ENCODE measurements around the gene SH3BGRL3.

Gene SH3BGRL3

DNA sequence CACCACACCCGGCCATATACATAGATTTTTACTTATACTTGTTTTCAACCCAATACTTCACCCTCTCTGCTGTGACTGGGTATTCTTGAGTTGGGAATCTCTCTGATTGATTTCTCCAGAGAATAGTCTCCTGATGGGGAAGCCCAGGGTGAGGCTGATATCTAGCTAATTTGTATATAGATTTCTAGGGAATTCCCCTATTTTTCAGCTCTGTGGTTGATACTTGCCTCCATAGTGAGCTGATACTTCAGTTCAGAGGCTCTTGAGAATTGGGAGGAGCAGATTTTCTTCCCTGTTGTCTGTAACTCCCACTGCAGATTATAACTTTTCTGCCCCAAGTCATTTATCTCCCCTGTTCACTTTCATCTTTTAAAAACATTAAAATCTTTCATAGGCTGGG is 14.5 kb upstream of the SH3BGRL3 start:
- Histone ChIP-seq H3K4me1 (ENCODE audit: insufficient read depth, low read length) (no peaks in the 10 kb centered on the region), H2AFZ (ENCODE audit: low read depth, low read length) (no peak overlapping the region), H3K9me3 (ENCODE audit: low read length) (peaks cover 12% of the 10 kb centered on the region), H3K4me3 (ENCODE audit: low read length) (no peak overlapping the region), H3K27me3 (ENCODE audit: insufficient read depth, low read length) (no peaks in the 10 kb centered on the region), H3K36me3 (ENCODE audit: insufficient read depth, low read length) (peaks cover 51% of the 10 kb centered on the region)

DNA sequence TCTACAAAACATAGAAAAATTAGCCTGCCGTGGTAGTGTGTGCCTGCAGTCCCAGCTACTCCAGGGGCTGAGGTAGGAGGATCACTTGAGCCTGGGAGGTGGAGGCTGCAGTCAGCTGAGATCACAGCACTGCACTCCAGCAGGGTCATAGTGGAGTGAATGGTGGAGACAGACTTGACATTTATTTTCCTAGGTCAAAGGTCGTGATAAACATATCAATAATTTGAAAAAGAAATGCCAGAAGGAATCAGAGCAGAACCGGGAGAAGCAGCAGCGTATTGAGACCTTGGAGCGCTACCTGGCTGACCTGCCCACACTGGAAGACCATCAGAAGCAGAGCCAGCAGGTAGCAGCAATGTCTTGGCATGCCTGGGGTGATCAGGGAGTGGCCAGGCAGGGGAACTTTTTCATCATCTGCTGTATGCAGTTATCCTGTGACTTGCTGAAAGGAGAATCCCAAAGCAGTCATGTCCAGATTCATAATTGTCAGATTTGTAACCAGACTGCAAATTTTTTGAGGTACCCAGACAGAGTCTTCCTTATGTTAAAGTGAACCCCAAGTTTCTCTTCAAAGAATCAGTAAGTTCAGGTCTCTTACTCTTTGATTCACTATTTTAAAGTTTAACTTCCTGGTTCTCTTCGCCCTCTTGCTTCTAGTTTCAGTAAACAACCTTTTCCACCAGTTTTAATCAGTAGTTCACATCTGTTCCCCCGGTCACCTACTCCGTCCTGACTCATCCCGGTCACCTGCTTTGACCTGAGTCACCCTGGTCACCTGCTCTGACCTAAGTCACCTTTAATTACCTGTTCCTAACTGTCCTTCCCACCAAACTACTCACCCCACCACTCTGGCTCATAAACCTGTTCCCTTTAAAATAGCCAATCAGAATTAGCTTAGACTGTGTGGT is 11.3 kb upstream of the SH3BGRL3 start:
- Histone ChIP-seq H3K4me1 (ENCODE audit: insufficient read depth, low read length) (no peaks in the 10 kb centered on the region), H3K27me3 (ENCODE audit: insufficient read depth, low read length) (no peaks in the 10 kb centered on the region), H3K9me3 (ENCODE audit: low read length) (peaks cover 12% of the 10 kb centered on the region), H3K4me3 (ENCODE audit: low read length) (no peak overlapping the region), H2AFZ (ENCODE audit: low read depth, low read length) (no peak overlapping the region), H3K36me3 (ENCODE audit: insufficient read depth, low read length) (peaks cover 57% of the 10 kb centered on the region)

DNA sequence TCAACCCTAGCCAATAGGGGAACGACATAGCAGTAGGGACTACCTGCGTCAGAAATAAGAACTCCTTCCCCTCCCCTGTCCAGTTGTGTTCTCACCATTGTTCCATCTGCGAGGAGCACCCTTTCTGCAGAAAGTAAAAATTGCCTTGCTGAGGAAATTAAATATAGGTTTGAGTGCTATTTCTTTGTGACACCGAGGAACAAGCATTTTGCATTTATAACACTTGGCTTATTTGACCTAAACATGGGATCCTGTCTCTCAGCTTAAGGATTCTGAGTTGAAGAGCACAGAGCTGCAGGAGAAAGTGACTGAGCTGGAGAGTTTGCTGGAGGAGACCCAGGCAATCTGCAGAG is 10.7 kb upstream of the SH3BGRL3 start:
- no peak overlapping the region for H3K4me3 ChIP-seq (ENCODE audit: low read length)
- no peak overlapping the region for H2AFZ ChIP-seq (ENCODE audit: low read depth, low read length)
- peaks cover 12% of the 10 kb centered on the region for H3K9me3 ChIP-seq (ENCODE audit: low read length)
- H3K4me1 ChIP-seq (ENCODE audit: insufficient read depth, low read length): no peaks in the 10 kb centered on the region
- H3K27me3 ChIP-seq (ENCODE audit: insufficient read depth, low read length): no peaks in the 10 kb centered on the region
- H3K36me3 ChIP-seq (ENCODE audit: insufficient read depth, low read length): peaks cover 55% of the 10 kb centered on the region

DNA sequence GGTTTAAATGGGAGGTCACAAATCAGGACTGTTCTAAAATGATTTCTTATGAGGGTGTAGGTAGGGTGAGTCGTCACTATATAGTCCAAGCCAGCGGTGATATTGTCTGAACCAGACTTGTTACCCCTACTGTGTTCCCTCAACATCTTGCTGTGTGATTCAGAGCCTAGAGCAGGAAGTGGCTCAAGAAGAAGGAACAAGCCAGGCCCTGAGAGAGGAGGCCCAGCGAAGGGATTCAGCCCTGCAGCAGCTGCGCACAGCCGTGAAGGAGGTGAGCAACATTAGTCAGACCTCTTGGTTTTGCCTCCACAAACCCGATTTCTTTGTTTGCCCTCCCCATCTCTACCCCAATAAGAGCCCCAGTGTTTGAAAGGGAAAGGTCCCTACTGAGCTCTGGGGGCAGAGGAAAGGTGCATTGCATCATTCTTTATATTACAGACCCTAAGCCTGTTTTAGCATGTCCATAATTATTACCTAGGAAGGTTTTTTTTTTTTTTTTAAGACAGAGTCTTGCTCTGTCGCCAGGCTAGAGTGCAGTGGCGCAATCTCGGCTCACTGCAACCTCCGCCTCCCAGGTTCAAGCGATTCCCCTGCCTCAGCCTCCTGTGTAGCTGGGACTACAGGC is 5.0 kb upstream of the SH3BGRL3 start:
- H3K27me3 ChIP-seq (ENCODE audit: insufficient read depth, low read length): no peaks in the 10 kb centered on the region
- no peak overlapping the region for H3K4me3 ChIP-seq (ENCODE audit: low read length)
- peaks cover 62% of the 10 kb centered on the region for H3K36me3 ChIP-seq (ENCODE audit: insufficient read depth, low read length)
- H2AFZ ChIP-seq (ENCODE audit: low read depth, low read length): no peak overlapping the region
- peaks cover 15% of the 10 kb centered on the region for H3K4me1 ChIP-seq (ENCODE audit: insufficient read depth, low read length)
- no peaks in the 10 kb centered on the region for H3K9me3 ChIP-seq (ENCODE audit: low read length)

DNA sequence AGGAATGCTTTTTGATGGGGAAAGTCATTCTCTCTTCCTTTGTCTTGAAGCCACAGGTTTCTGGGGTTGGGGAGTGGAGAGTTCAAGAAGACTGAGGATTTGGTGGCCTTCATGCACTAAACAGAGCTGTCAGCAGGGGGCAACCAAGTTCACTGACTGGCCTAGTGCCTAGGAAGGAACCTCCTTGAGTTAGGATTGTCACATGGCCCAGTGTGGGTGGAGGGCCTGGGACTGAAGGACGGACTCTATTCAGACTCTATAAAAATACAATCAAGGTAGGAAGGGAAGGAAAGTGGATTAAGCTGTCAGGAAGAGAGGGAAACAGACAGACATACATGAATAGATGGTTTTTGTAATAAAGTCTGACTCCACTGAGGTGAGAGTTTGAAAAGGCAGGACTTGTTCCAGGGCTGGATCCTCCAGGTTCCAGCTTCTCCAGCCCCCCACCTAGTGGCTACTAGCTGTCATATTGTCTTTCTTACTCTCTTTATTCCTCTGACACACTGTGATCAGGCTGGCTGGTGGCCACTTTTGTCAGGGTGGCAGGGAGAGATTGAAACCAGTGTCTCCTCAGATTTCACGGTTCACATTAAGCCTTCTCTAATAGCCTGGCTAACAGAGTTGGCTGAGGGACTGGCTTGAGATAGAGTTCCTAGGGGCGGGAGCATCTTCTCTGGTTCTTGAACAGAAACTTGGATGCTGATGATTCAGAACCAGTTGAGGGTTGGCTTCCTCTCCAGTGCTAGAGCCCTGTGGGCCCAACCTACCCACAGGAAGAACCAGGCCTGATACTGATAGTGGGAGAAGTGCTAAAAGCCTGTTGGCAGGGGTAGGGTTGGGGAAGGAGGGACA is 4.1 kb upstream of the SH3BGRL3 start:
- Histone ChIP-seq H3K36me3 (ENCODE audit: insufficient read depth, low read length) (peaks cover 53% of the 10 kb centered on the region), H3K4me3 (ENCODE audit: low read length) (no peak overlapping the region), H3K27me3 (ENCODE audit: insufficient read depth, low read length) (no peaks in the 10 kb centered on the region), H3K9me3 (ENCODE audit: low read length) (no peaks in the 10 kb centered on the region), H3K4me1 (ENCODE audit: insufficient read depth, low read length) (peaks cover 20% of the 10 kb centered on the region), H2AFZ (ENCODE audit: low read depth, low read length) (no peak overlapping the region)

DNA sequence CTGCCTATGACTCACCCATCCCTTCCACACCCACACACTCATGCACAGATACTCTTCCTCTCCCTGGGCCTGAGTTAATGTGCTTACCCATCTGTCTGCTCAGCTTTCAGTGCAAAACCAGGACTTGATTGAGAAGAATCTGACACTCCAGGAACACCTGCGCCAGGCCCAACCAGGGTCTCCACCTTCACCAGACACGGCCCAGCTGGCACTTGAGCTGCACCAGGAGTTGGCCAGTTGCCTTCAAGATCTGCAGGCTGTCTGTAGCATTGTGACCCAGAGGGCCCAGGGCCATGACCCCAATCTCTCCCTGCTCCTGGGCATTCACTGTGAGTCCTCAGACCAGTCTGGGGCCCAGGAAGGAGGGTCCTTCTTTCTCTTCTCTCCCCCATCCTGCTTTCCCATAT is 3.5 kb upstream of the SH3BGRL3 start:
- Histone ChIP-seq H3K9me3 (ENCODE audit: low read length) (no peaks in the 10 kb centered on the region), H3K27me3 (ENCODE audit: insufficient read depth, low read length) (no peaks in the 10 kb centered on the region), H2AFZ (ENCODE audit: low read depth, low read length) (no peak overlapping the region), H3K4me1 (ENCODE audit: insufficient read depth, low read length) (peaks cover 23% of the 10 kb centered on the region), H3K36me3 (ENCODE audit: insufficient read depth, low read length) (peaks cover 46% of the 10 kb centered on the region), H3K4me3 (ENCODE audit: low read length) (no peak overlapping the region)

DNA sequence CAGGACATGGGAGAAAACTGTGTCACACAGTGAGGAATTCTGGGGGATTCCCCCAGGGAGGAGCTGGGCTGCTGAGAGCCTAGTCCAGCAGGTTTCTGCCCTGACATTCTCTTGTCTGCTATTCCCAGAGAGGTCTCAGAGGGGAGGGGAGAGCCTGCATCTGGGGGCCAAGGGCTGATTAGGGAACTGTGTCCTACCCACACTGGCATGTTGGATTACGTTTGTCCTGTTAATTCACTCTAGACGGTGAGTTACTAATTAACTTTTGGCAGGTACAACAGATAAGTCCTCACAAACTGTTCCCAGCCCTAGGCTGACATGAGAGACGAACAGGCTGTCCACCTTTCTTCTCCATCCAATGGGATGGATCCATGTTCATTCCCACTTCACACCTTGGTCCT is 2.6 kb upstream of the SH3BGRL3 start:
- Histone ChIP-seq H3K9me3 (ENCODE audit: low read length) (no peaks in the 10 kb centered on the region), H3K36me3 (ENCODE audit: insufficient read depth, low read length) (peaks cover 39% of the 10 kb centered on the region), H3K4me3 (ENCODE audit: low read length) (no peak overlapping the region), H2AFZ (ENCODE audit: low read depth, low read length) (no peak overlapping the region), H3K27me3 (ENCODE audit: insufficient read depth, low read length) (no peaks in the 10 kb centered on the region), H3K4me1 (ENCODE audit: insufficient read depth, low read length) (peaks cover 28% of the 10 kb centered on the region)

DNA sequence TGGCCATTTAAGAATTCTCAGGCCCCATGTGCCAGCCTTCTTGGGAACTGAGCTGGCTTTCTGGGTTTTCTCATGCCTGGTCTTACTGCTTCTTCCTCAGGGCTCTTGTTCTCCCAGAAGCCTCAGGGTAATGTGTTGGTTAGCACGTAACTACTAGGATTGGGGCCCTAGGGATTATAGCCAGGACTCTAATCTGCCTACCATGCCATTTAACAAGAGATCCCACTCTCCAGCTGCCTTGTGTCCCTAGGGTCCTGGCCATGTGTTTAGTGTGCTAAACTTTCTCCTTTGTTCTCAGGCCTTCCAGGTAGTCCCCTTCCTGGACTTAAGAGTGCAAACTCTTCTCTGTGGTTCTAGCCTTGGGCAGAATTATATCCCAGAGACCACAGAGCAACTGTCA is 2.2 kb upstream of the SH3BGRL3 start:
- H3K36me3 ChIP-seq (ENCODE audit: insufficient read depth, low read length): peaks cover 39% of the 10 kb centered on the region
- peaks cover 28% of the 10 kb centered on the region for H3K4me1 ChIP-seq (ENCODE audit: insufficient read depth, low read length)

DNA sequence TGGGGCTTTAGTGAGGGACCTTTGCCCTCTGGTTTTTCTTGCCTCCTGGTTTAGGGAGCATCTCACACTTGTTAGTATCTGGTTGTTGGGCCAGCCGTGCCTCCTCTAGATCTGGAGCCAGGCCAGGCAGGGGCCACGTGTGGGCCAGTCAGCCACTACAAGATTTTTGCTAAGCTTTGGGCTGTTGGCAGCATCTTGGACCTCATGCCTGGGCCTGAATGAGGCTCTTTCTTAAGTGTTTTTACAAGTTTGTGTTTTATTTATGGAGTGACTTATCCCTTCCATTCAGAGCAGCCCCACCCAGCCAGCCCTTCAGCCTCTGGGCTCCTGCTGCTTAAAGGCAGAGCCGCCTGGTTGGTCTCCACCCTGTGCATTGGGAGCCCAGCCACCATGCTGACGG is 1.6 kb upstream of the SH3BGRL3 start:
- Histone ChIP-seq H3K27me3 (ENCODE audit: insufficient read depth, low read length) (no peaks in the 10 kb centered on the region), H3K9me3 (ENCODE audit: low read length) (no peaks in the 10 kb centered on the region), H3K36me3 (ENCODE audit: insufficient read depth, low read length) (peaks cover 33% of the 10 kb centered on the region), H2AFZ (ENCODE audit: low read depth, low read length) (no peak overlapping the region), H3K4me3 (ENCODE audit: low read length) (no peak overlapping the region), H3K4me1 (ENCODE audit: insufficient read depth, low read length) (peaks cover 28% of the 10 kb centered on the region)

More for the DNA sequence above, 2.2 kb upstream of the SH3BGRL3 start:
- no peak overlapping the region for H3K4me3 ChIP-seq (ENCODE audit: low read length)
- H3K27me3 ChIP-seq (ENCODE audit: insufficient read depth, low read length): no peaks in the 10 kb centered on the region
- no peaks in the 10 kb centered on the region for H3K9me3 ChIP-seq (ENCODE audit: low read length)
- no peak overlapping the region for H2AFZ ChIP-seq (ENCODE audit: low read depth, low read length)

DNA sequence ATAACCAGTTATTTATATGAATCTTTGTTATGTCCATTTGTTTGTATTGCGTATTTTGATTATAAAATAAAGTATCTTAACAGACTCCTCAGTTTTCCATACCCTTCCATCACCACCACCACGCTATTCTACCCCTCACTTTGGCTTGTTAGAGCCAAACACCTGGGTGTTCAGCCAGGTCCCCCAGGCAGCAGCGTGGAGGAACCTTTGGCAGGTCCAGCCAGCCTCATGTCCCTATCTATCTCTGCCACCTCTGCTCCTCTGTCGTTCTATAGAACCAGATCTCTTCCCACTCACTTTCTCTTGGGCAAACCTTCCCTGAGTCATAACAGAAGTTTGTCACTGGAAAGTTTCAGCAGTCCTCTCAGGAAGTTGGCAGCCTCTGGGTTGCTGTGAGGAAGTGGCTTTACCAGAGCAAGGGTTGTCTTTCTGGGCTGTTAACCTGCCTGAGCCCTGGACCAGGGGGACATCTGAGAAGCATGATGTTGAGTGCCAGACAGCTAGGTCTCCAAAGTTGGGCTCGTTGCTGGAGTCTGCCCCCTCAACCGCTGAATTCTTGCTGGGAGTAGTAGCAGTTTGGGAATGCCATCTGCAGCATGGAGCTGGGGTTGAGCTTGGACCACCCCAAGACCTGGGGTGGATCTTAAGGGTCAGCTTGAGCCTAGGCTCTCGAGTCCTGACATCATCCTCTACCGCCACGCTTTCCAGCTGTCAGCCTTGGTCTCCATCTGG is 996 bp upstream of the SH3BGRL3 start:
- H3K9me3 ChIP-seq (ENCODE audit: low read length): no peaks in the 10 kb centered on the region
- H3K4me3 ChIP-seq (ENCODE audit: low read length): peak overlapping the region; percentile 52
- no peak overlapping the region for H2AFZ ChIP-seq (ENCODE audit: low read depth, low read length)
- peaks cover 28% of the 10 kb centered on the region for H3K4me1 ChIP-seq (ENCODE audit: insufficient read depth, low read length)
- H3K27me3 ChIP-seq (ENCODE audit: insufficient read depth, low read length): no peaks in the 10 kb centered on the region
- H3K36me3 ChIP-seq (ENCODE audit: insufficient read depth, low read length): peaks cover 33% of the 10 kb centered on the region

DNA sequence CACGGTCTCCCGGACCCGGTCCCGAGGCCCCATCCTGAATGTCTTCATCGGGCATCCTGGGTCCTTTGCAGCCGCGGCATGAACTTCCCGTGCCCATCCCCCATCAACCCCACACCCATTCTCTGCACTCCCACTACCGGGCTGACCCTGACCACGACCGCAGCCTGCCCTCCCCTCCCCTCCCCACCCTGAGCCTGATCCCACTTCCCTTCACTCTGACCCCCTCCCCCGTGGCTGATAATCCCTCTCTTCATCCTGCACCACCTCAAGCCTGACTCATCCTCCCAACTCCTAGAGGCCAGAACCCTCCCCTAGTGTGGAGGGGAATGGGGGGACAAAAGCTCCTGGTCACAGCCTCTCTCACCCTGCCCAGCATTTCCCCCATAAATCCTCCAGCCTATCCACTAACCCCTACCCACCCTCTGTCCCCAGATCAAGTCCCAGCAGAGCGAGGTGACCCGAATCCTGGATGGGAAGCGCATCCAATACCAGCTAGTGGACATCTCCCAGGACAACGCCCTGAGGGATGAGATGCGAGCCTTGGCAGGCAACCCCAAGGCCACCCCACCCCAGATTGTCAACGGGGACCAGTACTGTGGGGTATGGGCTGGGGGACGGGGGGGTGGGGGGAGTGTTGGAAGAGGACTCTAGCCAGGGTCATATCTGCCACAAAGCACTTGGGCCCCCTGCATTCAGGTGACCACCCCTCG is 602 bp downstream of the SH3BGRL3 start:
- Histone ChIP-seq H2AFZ (ENCODE audit: low read depth, low read length) (peak overlapping the region; percentile 64), H3K4me1 (ENCODE audit: insufficient read depth, low read length) (peaks cover 28% of the 10 kb centered on the region), H3K36me3 (ENCODE audit: insufficient read depth, low read length) (peaks cover 20% of the 10 kb centered on the region), H3K27me3 (ENCODE audit: insufficient read depth, low read length) (no peaks in the 10 kb centered on the region), H3K4me3 (ENCODE audit: low read length) (peak overlapping the region; percentile 52), H3K9me3 (ENCODE audit: low read length) (no peaks in the 10 kb centered on the region)

Measured in neuron (in vitro differentiated cells).